CD4-positive, alpha-beta T cell treated with Interferon gamma for 1 hour (primary cell): ENCODE results near the gene ROR1.

Experiments
- DNase-seq: peaks from one replicate; pipeline ENCODE4 v3.0.0-alpha.2; 2020

ROR1 gene

GRCh38 chr1:63859480-63860275 lies 85.9 kb downstream of the ROR1 start:
- no peak for DNase-seq

- DNase-seq = no peak
Observed at GRCh38 chr1:63861052-63861691, 87.4 kb downstream of the ROR1 start.

GRCh38 chr1:63863145-63863544 lies 89.3 kb downstream of the ROR1 start:
- DNase-seq = no peak

GRCh38 chr1:63864224-63864641 lies 90.4 kb downstream of the ROR1 start:
- DNase-seq = no peak

GRCh38 chr1:63865561-63865960 lies 91.7 kb downstream of the ROR1 start:
- DNase-seq = no peak

- no peak for DNase-seq
Observed at GRCh38 chr1:63866084-63866483, 92.3 kb downstream of the ROR1 start.

- no peak for DNase-seq
Observed at GRCh38 chr1:63867429-63868176, 93.8 kb downstream of the ROR1 start.

GRCh38 chr1:63868268-63868781 lies 94.5 kb downstream of the ROR1 start:
- DNase-seq = no peak

GRCh38 chr1:63870152-63870551 lies 96.3 kb downstream of the ROR1 start:
- DNase-seq = no peak

- no peak for DNase-seq
Observed at GRCh38 chr1:63871463-63871862, 97.6 kb downstream of the ROR1 start.

GRCh38 chr1:63873751-63874150 lies 99.9 kb downstream of the ROR1 start:
- no peak for DNase-seq

GRCh38 chr1:63874278-63874880 lies 100.6 kb downstream of the ROR1 start:
- DNase-seq = no peak

GRCh38 chr1:63875636-63876035 lies 101.8 kb downstream of the ROR1 start:
- no peak for DNase-seq

GRCh38 chr1:63877021-63877767 lies 103.4 kb downstream of the ROR1 start:
- no peak for DNase-seq

GRCh38 chr1:63877816-63878215 lies 104.0 kb downstream of the ROR1 start:
- no peak for DNase-seq

- no peak for DNase-seq
Observed at GRCh38 chr1:63878932-63879331, 105.1 kb downstream of the ROR1 start.

GRCh38 chr1:63880958-63881576 lies 107.2 kb downstream of the ROR1 start:
- DNase-seq = no peak

GRCh38 chr1:63882048-63882704 lies 108.4 kb downstream of the ROR1 start:
- no peak for DNase-seq

- DNase-seq = no peak
Observed at GRCh38 chr1:63883494-63884235, 109.8 kb downstream of the ROR1 start.

- no peak for DNase-seq
Observed at GRCh38 chr1:63884486-63884885, 110.7 kb downstream of the ROR1 start.

- no peak for DNase-seq
Observed at GRCh38 chr1:63885899-63886298, 112.1 kb downstream of the ROR1 start.
